ENCODE measurements around the gene CYFIP2.

DNA sequence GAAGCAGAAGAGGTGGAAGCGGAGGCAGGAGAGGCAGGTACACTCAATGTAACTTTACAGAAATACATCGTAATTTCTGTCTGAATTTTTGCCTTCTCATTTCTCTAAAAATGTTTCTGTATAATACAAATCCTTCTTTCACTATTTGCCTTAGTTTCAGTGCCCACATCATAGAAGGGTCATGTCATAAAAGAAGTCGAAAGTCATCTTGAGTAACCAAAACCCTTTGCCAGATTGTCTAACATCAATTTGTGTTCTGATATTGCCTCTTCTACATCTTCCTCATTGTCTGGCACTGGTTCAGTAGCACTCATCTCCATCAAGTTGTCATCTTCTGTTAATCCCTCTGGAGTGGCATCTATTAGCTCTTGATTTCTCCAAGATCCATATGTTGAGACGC lies 6.2 kb upstream of the CYFIP2 start:
- no peak for TF ChIP-seq CTCF (conservative IDR thresholded peaks at IDR 0.05 in 1 of 2, IDR thresholded peaks at IDR 0.05 in 1 of 2; ENCODE audit: low read depth in 1 of 2, low read length in 2 of 2)
- no peak for TF ChIP-seq EZH2 (IDR thresholded peaks at IDR 0.05; ENCODE audit: low read length, missing control alignments)

Data from fibroblast of lung (primary cell).